Osteoblast (primary cell): ENCODE results near the gene SEPTIN2. TPM values are rescaled to one million over a fixed set of nuclear protein-coding genes. Genes with fewer than 3 reads are reported as not detected.

Experiments
- DNase-seq: peaks from one replicate; pipeline ENCODE4 v3.0.0; 2011; ENCODE audit warnings: low spot score, mixed read lengths; ENCODE audit not compliant: insufficient read length; ENCODE audit errors: missing footprints
- H2AFZ ChIP-seq: 2 replicates; pipeline ENCODE4 v1.6.0; 2011; ENCODE audit warnings: mild to moderate bottlenecking, low read length
- H3K27ac ChIP-seq: 2 replicates; pipeline ENCODE4 v1.5.1; 2011; ENCODE audit warnings: mild to moderate bottlenecking, low read depth, low read length, moderate library complexity
- H3K27me3 ChIP-seq: 2 replicates; pipeline ENCODE4 v1.6.0; 2012; ENCODE audit warnings: mild to moderate bottlenecking, control low read depth, inconsistent platforms, low read length, moderate library complexity; ENCODE audit not compliant: insufficient read depth
- H3K36me3 ChIP-seq: 2 replicates; pipeline ENCODE4 v1.5.1; 2011; ENCODE audit warnings: mild to moderate bottlenecking, low read length, control low read depth, moderate library complexity; ENCODE audit not compliant: insufficient read depth
- H3K4me1 ChIP-seq: 2 replicates; pipeline ENCODE4 v1.5.1; 2011; ENCODE audit warnings: mild to moderate bottlenecking, low read length, control low read depth, moderate library complexity; ENCODE audit not compliant: insufficient read depth
- H3K4me2 ChIP-seq: 2 replicates; pipeline ENCODE4 v1.6.0; 2011; ENCODE audit warnings: mild to moderate bottlenecking, low read length; ENCODE audit not compliant: insufficient read depth
- H3K4me3 ChIP-seq: fragments of 200-600 bp; sonication (generic); 3 replicates; pipeline ENCODE4 v1.5.1; 2012; ENCODE audit warnings: mild to moderate bottlenecking, low read length, inconsistent platforms; ENCODE audit not compliant: insufficient read depth
- H3K79me2 ChIP-seq: 2 replicates; pipeline ENCODE4 v1.6.0; 2012; ENCODE audit warnings: mild to moderate bottlenecking, low read length, control low read depth, inconsistent platforms; ENCODE audit not compliant: insufficient read depth
- H3K9me3 ChIP-seq: 2 replicates; pipeline ENCODE4 v1.5.1; 2011; ENCODE audit warnings: low read depth, low read length, control low read depth
- H4K20me1 ChIP-seq: 2 replicates; pipeline ENCODE4 v1.6.0; 2012; ENCODE audit warnings: mild to moderate bottlenecking, low read length, control low read depth; ENCODE audit not compliant: insufficient read depth
- total RNA-seq: library from RNA; depleted of rRNA; stranded (reverse); fragments of >200 nt; gene quantifications from 2 replicates; pipeline ENCODE4 v1.2.3, GENCODE V29; 2012
- TF ChIP-seq, protein P1 (sequence below): IDR thresholded peaks from 2 replicates; pipeline ENCODE4 v1.5.1; 2011; ENCODE audit warnings: mild to moderate bottlenecking, low read depth, low read length, moderate library complexity; ENCODE audit errors: extremely low read depth

Gene SEPTIN2
- total RNA-seq, 1 donor: 418 TPM

DNA sequence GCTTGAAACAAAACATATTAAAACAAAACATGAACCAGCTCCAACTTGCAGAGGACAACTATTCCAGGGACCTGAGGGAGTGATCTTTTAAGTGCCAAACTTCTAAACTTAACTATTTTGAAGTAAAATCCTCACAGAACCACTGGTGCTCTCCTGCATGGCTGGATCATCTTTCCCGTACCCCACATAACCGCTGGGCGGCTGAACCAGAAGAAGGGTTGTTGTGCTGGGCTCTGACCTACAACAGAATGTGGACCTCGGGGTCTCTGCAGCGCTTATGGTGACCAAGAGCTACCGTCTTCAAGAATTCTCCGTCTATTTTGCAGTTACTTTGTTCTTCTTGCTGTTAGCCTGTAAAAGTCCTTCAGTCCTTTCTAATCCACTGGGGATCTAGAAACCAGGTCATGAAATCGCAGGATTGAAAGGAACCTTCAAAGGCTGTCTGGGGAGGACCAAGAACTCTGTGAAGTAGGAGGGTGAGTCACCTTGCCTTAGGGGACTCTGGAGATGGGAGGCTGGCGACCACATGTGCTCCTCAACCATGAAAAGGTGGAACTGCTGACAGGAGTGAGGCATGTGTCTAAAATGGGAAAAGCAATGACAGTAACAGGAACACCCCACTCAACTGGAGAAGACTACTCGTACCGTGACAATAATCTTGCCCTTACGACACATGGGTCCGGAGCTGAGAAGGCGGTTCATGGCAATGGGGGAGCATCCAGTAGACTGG, 46.8 kb upstream of the SEPTIN2 start:
- peaks cover 93% of the 10 kb centered on the region for H3K79me2 ChIP-seq
- H3K27me3 ChIP-seq: no peaks in the 10 kb centered on the region
- TF ChIP-seq, protein P1, sequence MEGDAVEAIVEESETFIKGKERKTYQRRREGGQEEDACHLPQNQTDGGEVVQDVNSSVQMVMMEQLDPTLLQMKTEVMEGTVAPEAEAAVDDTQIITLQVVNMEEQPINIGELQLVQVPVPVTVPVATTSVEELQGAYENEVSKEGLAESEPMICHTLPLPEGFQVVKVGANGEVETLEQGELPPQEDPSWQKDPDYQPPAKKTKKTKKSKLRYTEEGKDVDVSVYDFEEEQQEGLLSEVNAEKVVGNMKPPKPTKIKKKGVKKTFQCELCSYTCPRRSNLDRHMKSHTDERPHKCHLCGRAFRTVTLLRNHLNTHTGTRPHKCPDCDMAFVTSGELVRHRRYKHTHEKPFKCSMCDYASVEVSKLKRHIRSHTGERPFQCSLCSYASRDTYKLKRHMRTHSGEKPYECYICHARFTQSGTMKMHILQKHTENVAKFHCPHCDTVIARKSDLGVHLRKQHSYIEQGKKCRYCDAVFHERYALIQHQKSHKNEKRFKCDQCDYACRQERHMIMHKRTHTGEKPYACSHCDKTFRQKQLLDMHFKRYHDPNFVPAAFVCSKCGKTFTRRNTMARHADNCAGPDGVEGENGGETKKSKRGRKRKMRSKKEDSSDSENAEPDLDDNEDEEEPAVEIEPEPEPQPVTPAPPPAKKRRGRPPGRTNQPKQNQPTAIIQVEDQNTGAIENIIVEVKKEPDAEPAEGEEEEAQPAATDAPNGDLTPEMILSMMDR: peak; percentile 7
- peak overlapping the region; percentile 92 for H3K4me2 ChIP-seq
- H4K20me1 ChIP-seq: peaks cover 83% of the 10 kb centered on the region
- peak overlapping the region; percentile 86 for H3K4me3 ChIP-seq
- H2AFZ ChIP-seq: no peak overlapping the region
- peak; percentile 45 for DNase-seq
- H3K9me3 ChIP-seq: no peaks in the 10 kb centered on the region
- peaks cover 49% of the 10 kb centered on the region for H3K36me3 ChIP-seq
- H3K4me1 ChIP-seq: peaks cover 42% of the 10 kb centered on the region
- H3K27ac ChIP-seq: peak overlapping the region; percentile 21

DNA sequence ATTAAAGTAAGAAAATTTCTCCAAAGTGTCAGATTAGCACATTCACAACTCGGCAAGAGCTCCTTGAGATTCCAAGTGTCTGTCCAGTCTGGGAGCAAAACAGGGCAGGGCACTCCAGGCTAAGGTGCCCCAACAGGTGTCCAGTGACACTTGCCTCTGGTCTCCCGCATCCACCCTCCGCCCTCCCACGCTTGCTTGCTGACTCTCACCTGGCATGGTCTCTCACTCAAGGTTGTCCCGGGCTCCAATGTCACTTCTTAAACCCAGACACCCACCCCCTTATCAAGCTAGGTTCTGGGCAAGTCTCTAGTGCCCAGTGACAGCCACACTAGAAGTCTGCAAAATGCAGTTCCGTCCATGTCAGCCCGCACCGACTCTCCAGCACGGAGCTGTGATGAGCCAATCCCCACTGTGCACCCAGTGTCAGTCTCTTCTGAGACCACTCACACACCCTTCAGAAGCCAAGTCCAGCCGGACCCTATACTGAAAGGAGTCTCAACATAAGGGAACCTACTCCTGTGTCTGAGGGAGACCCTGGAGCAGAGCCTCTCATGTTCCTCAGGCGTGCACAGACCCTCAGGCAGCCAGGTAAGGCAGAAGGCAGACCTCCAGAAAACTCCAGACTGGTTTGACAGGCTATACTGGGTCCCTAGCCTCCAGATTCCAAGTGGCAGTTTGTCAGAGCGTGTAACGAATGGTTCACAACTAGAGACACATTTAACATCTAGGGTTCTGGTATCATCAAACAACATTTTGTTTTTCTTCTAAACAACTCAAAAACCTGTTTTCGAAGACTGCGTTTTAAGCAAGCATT, 45.8 kb upstream of the SEPTIN2 start:
- Histone ChIP-seq H3K4me3 (peak overlapping the region; percentile 86), H3K36me3 (peaks cover 40% of the 10 kb centered on the region), H2AFZ (no peak overlapping the region), H3K27ac (peak overlapping the region; percentile 61), H3K9me3 (no peaks in the 10 kb centered on the region), H4K20me1 (peaks cover 85% of the 10 kb centered on the region), H3K4me2 (peak overlapping the region; percentile 92), H3K27me3 (no peaks in the 10 kb centered on the region), H3K79me2 (peaks cover 96% of the 10 kb centered on the region), H3K4me1 (peaks cover 42% of the 10 kb centered on the region)
- peak; percentile 69 for DNase-seq
- TF ChIP-seq, protein P1: no peak

DNA sequence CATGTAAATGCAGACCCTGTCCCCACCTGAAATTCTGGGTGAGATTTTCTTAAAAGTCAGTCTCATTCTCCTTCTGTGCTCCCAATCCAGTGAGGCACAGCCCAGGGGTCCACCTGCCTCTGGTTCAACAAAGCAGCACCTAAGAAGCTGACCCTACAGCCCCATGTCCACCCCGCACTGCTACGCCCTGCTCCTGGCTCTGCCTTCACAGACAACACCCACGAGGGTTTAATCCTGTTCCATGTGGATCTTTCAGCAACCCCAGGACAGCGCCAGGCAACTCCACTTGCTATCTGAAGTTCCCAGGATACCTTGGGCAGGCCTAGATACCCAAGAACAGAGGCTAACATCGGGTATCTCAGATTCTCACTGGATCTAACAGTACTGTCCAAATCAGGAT, 45.2 kb upstream of the SEPTIN2 start:
- peaks cover 81% of the 10 kb centered on the region for H4K20me1 ChIP-seq
- H3K9me3 ChIP-seq: no peaks in the 10 kb centered on the region
- H2AFZ ChIP-seq: no peak overlapping the region
- peak overlapping the region; percentile 61 for H3K27ac ChIP-seq
- TF ChIP-seq, protein P1: no peak
- peak; percentile 5 for DNase-seq
- peaks cover 42% of the 10 kb centered on the region for H3K4me1 ChIP-seq
- peak overlapping the region; percentile 92 for H3K4me2 ChIP-seq
- H3K4me3 ChIP-seq: peak overlapping the region; percentile 86
- no peaks in the 10 kb centered on the region for H3K27me3 ChIP-seq
- H3K79me2 ChIP-seq: peaks cover 96% of the 10 kb centered on the region
- peaks cover 34% of the 10 kb centered on the region for H3K36me3 ChIP-seq
